Heart left ventricle (tissue), 13 donors: Measurements from ENCODE around the gene DUSP6.

Experiments
- CTCF ChIP-seq, 12 donors: fragments of 200-600 bp; sonication (generic) in 4 of 12; IDR thresholded peaks; one replicate each; pipeline versions ENCODE4 v1.5.0 to v1.8.0; 2018 to 2022; ENCODE audit warnings: antibody characterized with exemption in 12 of 12, mild to moderate bottlenecking in 5 of 12
- POLR2A ChIP-seq, 2 donors: fragments of 450-650 bp; IDR thresholded peaks; one replicate each; pipeline ENCODE4 v1.6.1; 2017; ENCODE audit warnings: antibody characterized with exemption in 2 of 2, mild to moderate bottlenecking in 2 of 2, moderate library complexity in 2 of 2
- donor health status: ischemic (EF 13 %, LVEDD 7.1; RV severe dilation, severe dysfunction).
- donor health status: DM: no; HTN: yes; CAD: no.
- donor health status: DM: no; HTN: no; CAD: no.
- donor health status: ischemic (EF 25% LVEDD 6.9; RV normal size, moderate dysfunction).
- donor health status: ischemic (EF 25% LVEDD 5.7; RV mildly dilated, moderate dysfunction).
- donor health status: ischemic (EF 35%, LVEDD 5.7; RV mildly dilated, moderate dysfunction).
- donor health status: nonischemic (EF 11% LVEDD 7.7; RV severe dilation, severe dysfunction).
- donor health status: DM: yes; HTN: yes; CAD: no.
- donor health status: PGD.
- donor health status: ischemic (EF 29% LVEDD 5.4; RV normal size, mild dysfunction).
- donor health status: nonischemic (EF 23%, LVEDD 6.1; RV moderate dilation, normal function).

- no peak for TF ChIP-seq CTCF (IDR thresholded peaks at IDR 0.05)
- TF ChIP-seq POLR2A (IDR thresholded peaks at IDR 0.05): no peak
Observed at GRCh38 chr12:89376202-89376529, 23.9 kb upstream of the DUSP6 start.
